Natural killer cell treated with Interleukin-12 subunit alpha and Interleukin-12 subunit beta and Interleukin-15 and Interleukin-18, amount 100 ng/mL, for 72 hours (primary cell): Measurements from ENCODE around the gene UNG. TPM values are rescaled to one million over a fixed set of nuclear protein-coding genes. Genes with fewer than 3 reads are reported as not detected.
"Not testable (repeated sequence)": the region's sequence is repeated elsewhere in the genome, so short reads cannot be mapped to it uniquely, and the experiment has no call there.

ENCODE experiments used
- ATAC-seq, 2 donors: fragments of 150-1000 bp; cut with Tn5 transposase in 1 of 2; sonication (Bioruptor Pico), chemical (Tn5 transposase) in 1 of 2; 2 replicates each; pipeline ENCODE4 v1.10.0; 2021
- DNase-seq: peaks from one replicate; pipeline ENCODE4 v3.0.0; 2022; ENCODE audit warnings: low spot score
- H3K27ac Mint-ChIP-seq, 2 donors: 1 replicate in 1 of 2; 2 replicates in 1 of 2; pipeline ENCODE4 v1.8.0; 2022; ENCODE audit warnings: mixed read lengths in 2 of 2, mild to moderate bottlenecking in 1 of 2, moderate library complexity in 1 of 2
- H3K27me3 Mint-ChIP-seq, 2 donors: 1 replicate in 1 of 2; 2 replicates in 1 of 2; pipeline ENCODE4 v1.8.0; 2022; ENCODE audit warnings: mixed read lengths in 2 of 2
- H3K36me3 Mint-ChIP-seq: one replicate; pipeline ENCODE4 v1.8.0; 2022; ENCODE audit warnings: mixed read lengths
- H3K4me1 Mint-ChIP-seq, 2 donors: 1 replicate in 1 of 2; 2 replicates in 1 of 2; pipeline ENCODE4 v1.8.0; 2022; ENCODE audit warnings: low read depth in 2 of 2, mixed read lengths in 2 of 2, mild to moderate bottlenecking in 1 of 2
- H3K4me3 Mint-ChIP-seq: one replicate; pipeline ENCODE4 v1.8.0; 2022; ENCODE audit warnings: mixed read lengths
- H3K9me3 Mint-ChIP-seq: 2 replicates; pipeline ENCODE4 v1.8.0; 2022; ENCODE audit warnings: mixed read lengths
- total RNA-seq, 2 donors: library from RNA; stranded (reverse); gene quantifications; one replicate each; pipeline ENCODE4 v1.2.3, GENCODE V29; 2022

The UNG gene
- total RNA-seq, 2 donors from 2014 or later = 36.1 to 79.3 TPM

DNA sequence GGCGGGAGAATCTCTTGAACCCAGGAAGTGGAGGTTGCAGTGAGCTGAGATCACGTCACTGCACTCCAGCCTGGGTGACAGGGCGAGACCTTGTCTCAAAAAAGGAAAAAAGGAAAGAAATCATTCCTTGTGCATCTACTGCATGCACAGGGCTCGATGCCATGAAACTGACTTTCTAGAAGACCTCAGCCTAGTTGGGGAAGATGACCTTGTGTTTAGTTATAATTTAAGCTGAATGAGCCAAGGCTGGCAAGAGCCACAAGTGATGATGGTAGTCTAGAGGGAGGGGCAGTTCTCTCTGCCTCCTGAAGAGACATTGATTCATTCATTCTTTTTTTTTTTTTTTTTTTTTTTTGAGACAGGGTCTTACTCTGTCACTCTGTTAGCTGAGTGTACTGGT is 43.2 kb downstream of the UNG start:
- ATAC-seq (no peak), DNase-seq (no peak)
- Mint-ChIP-seq H3K9me3 (no peaks in the 10 kb centered on the region), H3K36me3 (no peaks in the 10 kb centered on the region), H3K27ac (no peak overlapping the region), H3K27me3 (peaks cover 6 to 7% of the 10 kb centered on the region in 2 donors), H3K4me1 (peaks cover 3 to 5% of the 10 kb centered on the region in 2 donors), H3K4me3 (no peak overlapping the region)

DNA sequence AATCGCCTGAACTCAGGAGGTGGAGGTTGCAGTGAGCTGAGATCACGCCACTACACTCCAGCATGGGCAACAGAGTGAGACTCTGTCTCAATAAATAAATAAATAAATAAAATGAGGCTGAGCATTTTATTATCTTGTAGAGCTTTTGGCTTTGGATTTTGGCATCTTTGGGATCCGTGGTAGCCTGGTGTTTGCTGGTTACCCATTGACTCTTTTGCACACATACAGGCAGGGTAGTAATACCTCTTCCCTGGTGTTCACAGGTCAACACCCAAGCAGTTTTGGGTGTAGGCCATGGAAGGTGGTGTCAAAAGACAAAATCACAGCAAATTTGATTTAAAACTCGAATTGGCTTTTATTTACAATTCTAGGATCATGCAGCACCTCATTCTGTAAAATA is 46.8 kb downstream of the UNG start:
- peaks cover 3 to 5% of the 10 kb centered on the region in 2 donors for H3K4me1 Mint-ChIP-seq
- H3K9me3 Mint-ChIP-seq = no peaks in the 10 kb centered on the region
- H3K36me3 Mint-ChIP-seq = no peaks in the 10 kb centered on the region
- DNase-seq (no peak), ATAC-seq (no peak)
- no peak overlapping the region for H3K4me3 Mint-ChIP-seq
- H3K27me3 Mint-ChIP-seq = peaks cover 0 to 5% of the 10 kb centered on the region in 2 donors
- H3K27ac Mint-ChIP-seq = no peak overlapping the region

DNA sequence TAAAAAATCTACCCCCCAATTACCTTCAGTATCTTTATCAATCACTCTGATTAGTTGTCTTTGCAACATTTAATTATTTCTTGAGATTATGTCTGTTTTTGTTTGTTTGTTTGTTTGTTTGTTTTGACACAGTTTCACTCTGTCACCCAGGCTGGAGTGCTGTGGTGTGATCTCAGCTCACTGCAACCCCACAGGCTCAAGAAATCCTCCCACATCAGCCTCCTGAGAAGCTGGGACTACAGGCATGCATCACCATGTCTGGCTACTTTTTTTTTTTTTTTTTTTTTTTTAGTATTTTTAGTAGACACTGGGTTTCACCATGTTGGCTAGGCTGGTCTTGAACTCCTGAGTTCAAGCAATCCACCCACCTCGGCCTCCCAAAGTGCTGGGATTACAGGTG is 49.7 kb downstream of the UNG start:
- ATAC-seq, H3K4me3 Mint-ChIP-seq, H3K4me1 Mint-ChIP-seq, H3K9me3 Mint-ChIP-seq, H3K36me3 Mint-ChIP-seq, DNase-seq: not testable (repeated sequence)
- Mint-ChIP-seq H3K27ac (peak overlapping the region in 1 of 2 donors; percentile 52), H3K27me3 (peaks cover 0 to 10% of the 10 kb centered on the region in 2 donors)

DNA sequence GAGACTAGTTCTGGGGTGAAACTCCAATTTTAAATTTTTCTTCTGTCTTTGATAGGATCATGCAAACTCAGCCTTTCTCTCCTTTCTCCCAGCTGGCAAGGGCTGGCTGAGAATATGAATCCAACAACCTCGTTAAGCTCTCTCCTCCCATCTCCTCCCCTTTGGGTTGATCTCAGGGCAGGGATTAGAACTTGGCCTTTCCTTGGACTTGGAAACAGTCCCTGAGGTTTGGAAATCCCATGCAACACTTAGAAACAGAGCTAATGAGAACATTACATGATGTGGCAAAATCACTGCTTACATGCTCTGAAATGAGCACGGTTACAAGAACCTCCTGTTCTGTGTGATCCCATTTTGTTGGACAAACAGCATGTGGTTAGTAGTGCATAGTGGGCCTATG is 50.6 kb downstream of the UNG start:
- peaks cover 0 to 1% of the 10 kb centered on the region in 2 donors for H3K4me1 Mint-ChIP-seq
- H3K27me3 Mint-ChIP-seq = peaks cover 0 to 10% of the 10 kb centered on the region in 2 donors
- no peak for ATAC-seq
- H3K27ac Mint-ChIP-seq = no peak overlapping the region
- H3K9me3 Mint-ChIP-seq = no peaks in the 10 kb centered on the region
- H3K4me3 Mint-ChIP-seq = no peak overlapping the region
- no peak for DNase-seq
- H3K36me3 Mint-ChIP-seq = no peaks in the 10 kb centered on the region

DNA sequence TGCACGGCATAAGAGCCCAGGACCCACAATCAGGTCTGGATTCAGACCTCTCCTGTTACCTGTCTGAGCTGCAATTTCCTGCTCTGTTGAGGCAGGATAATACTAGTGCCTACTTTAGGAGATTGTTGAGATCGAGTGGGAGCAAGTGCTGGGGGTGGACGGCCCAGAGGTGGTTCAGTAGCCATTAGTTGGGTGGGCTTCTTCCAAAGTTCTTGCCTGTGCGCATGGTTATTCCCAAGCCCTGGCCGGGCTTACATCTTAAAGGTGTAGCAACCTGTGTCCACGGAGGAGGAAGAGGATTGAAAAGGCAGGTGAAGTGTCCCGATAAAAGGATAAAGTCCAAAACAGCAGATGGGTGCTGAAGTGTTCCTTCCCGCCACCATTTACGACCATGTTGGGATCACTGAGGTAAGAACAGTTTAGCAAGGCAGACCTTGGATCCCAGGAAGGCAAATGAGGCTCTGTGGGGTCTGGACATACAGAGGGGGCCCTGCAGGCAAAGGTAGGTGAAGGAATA is 52.8 kb downstream of the UNG start:
- H3K27me3 Mint-ChIP-seq = peaks cover 0 to 10% of the 10 kb centered on the region in 2 donors

DNA sequence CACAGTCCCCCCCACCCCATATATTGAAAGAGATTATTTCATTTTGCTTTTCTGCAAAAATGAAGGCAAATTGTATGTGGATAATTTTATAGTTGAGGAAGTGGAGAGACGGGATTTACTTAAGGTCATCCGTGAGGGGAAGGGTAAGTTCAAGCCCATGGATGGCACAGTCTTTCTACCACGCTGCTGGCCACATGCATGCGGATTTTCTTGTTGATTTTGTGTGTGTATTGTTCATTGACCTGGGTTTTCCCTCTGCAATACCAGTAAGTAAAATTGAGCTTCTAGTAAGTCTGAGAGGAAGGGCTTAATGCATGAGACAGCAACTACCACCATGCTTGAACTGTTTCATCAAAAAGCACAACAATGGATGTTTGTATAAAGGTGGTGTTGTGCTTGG is 54.1 kb downstream of the UNG start:
- Mint-ChIP-seq H3K27ac (no peak overlapping the region), H3K9me3 (no peaks in the 10 kb centered on the region), H3K36me3 (no peaks in the 10 kb centered on the region), H3K4me3 (no peak overlapping the region), H3K27me3 (peaks cover 0 to 10% of the 10 kb centered on the region in 2 donors), H3K4me1 (peaks cover 13 to 14% of the 10 kb centered on the region in 2 donors)
- DNase-seq (no peak), ATAC-seq (no peak)

More for the DNA sequence above, 52.8 kb downstream of the UNG start:
- Mint-ChIP-seq H3K9me3 (no peaks in the 10 kb centered on the region), H3K4me3 (no peak overlapping the region), H3K4me1 (peaks cover 8 to 11% of the 10 kb centered on the region in 2 donors), H3K36me3 (no peaks in the 10 kb centered on the region), H3K27ac (no peak overlapping the region)
- DNase-seq = no peak
- ATAC-seq = no peak

DNA sequence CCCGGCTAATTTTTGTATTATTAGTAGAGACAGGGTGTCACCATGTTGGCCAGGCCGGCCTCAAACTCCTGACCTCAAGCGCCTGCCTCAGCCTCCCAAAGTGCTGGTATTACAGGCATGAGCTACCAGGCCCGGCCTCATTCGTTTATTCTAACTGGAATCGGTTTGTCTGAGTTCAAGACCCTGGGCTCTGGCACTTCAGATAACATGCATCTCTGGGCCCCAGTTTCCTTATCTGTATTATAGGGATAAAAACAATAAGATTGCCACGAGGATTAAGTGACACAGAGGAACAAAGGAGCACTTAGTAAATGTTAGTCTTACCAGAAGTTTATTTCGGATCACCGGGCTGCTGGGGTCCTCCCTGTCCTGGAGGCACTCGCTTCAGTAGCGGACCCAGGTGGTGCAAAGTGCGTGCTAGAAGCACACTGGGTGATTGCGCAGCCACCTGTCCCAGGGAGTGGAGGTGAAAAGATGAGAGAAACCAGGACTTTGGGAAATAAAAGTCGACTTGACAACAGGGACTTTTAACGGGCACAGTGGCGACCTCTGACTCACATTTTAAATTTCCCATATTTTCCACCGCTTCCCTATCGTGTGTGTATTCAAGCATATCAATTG is 56.5 kb downstream of the UNG start:
- no peaks in the 10 kb centered on the region for H3K9me3 Mint-ChIP-seq
- DNase-seq (no peak), ATAC-seq (no peak)
- H3K36me3 Mint-ChIP-seq = no peaks in the 10 kb centered on the region
- H3K4me1 Mint-ChIP-seq = peaks cover 13 to 14% of the 10 kb centered on the region in 2 donors
- H3K4me3 Mint-ChIP-seq = peak overlapping the region; percentile 79
- H3K27me3 Mint-ChIP-seq = peaks cover 0 to 10% of the 10 kb centered on the region in 2 donors
- no peak overlapping the region for H3K27ac Mint-ChIP-seq

DNA sequence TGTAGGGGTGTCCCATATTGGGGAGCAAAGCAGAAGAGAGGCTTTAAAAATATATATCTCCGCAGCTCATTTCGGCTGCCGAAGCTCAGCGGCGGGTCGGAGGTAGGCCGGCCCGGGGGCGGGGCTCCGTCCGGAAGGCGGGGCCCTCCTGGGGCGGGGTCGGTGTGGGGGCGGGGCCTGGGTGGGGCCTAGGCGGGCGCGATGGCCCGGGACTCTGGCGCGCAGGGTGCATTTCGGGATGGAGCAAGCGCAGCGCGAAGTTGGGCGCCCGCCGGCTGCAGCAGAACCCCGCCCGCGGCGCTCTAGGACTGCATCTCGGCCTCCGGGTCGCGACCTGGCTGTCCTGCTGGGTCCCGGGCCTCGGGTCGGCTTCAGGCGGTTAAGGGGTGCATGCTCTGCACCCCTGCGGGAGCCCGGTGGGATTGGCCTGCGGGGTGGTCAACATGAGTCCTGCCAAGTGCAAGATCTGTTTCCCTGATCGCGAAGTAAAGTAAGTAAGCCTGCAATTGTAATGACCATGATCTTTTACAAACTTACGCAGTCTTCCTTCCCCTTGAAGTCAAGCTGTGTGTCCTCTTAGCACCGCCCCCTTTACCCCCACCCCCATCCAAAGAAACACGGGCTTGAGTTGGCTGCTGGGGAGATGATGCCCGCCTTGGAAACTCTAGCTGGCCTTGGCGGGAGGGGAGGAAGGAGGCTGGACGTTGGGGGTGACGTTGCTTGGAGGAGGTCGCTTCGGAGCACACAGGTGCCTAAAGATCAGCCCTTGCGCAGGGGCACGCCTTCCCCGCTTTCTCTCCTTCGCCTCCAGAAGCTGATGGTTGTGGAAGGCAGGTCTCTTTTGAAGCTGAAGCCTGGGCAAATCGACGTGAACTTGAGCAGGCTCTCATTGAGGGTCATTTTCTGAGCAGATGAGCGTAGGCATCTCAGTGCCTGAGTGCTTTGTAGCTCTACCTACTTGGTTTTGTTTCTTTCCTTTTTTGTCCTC is 57.3 kb downstream of the UNG start:
- Mint-ChIP-seq H3K27ac (peak overlapping the region in 1 of 2 donors; percentile 22), H3K27me3 (peaks cover 0 to 4% of the 10 kb centered on the region in 2 donors), H3K36me3 (no peaks in the 10 kb centered on the region), H3K4me1 (peaks cover 13 to 14% of the 10 kb centered on the region in 2 donors), H3K4me3 (peak overlapping the region; percentile 79), H3K9me3 (no peaks in the 10 kb centered on the region)
- peak; percentile 98 for ATAC-seq
- peak; percentile 79 for DNase-seq

DNA sequence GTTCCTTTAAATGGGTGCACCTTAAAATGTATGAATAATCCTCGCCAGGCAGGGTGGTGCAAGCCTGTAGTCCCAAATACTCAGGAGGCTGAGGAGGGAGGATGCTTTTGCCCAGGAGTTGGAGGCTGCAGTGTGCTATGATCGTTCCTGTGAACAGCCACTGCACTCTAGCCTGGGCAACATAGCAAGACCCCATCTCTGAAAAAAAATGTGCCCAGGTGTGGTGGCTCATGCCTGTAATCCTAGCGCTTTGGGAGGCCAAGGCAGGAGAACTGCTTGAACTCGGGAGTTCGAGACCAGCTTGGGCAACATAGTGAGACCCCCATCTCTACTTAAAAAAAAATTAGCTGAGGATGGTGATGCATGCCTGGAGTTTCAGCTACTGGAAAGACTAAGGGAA is 58.6 kb downstream of the UNG start:
- DNase-seq (no peak), ATAC-seq (no peak)
- peak overlapping the region; percentile 79 for H3K4me3 Mint-ChIP-seq
- H3K27me3 Mint-ChIP-seq = peaks cover 0 to 4% of the 10 kb centered on the region in 2 donors
- peaks cover 13 to 14% of the 10 kb centered on the region in 2 donors for H3K4me1 Mint-ChIP-seq
- H3K36me3 Mint-ChIP-seq = no peaks in the 10 kb centered on the region
- no peak overlapping the region for H3K27ac Mint-ChIP-seq
- no peaks in the 10 kb centered on the region for H3K9me3 Mint-ChIP-seq

DNA sequence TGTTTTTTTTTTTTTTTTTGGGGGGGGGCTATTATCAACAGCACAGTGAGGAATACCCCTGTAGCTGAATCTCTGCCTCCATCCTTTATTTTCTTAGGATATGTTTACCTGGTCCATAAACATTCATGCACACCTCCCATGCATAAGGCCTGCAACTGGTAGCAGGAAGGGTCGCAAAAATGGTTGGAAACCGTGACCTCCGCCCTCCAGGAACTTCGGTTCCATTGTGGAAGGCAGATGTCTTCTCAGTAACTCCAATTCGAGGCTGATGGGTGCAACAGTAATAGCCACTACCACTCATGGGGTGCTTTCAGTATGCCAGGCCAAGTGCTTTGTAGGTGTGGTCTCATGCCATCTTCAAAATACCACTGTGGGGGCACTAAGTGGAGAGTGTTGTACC is 59.2 kb downstream of the UNG start:
- peaks cover 0 to under 1% of the 10 kb centered on the region in 2 donors for H3K27me3 Mint-ChIP-seq
- DNase-seq = no peak
- H3K4me3 Mint-ChIP-seq = no peak overlapping the region
- H3K9me3 Mint-ChIP-seq = no peaks in the 10 kb centered on the region
- peaks cover 13 to 14% of the 10 kb centered on the region in 2 donors for H3K4me1 Mint-ChIP-seq
- H3K36me3 Mint-ChIP-seq = no peaks in the 10 kb centered on the region
- H3K27ac Mint-ChIP-seq = no peak overlapping the region
- no peak for ATAC-seq

DNA sequence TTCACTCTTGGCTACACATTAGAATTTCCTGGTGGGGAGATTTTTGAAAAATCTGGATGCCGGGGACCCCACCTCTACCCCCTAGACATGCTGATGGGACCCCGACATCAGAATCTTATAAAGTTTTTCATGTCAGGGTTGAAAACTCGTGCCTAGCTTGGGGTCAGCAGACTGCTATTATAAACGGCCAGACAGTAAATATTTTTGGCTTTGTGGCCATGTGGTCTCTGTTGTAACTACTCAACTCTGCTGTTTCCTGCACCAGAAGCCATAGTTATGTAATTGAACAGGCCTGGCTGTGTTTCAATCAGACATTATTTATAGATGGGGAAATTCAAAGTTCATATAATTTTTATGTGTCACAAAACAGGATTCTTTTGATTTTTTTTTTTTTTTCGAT is 60.6 kb downstream of the UNG start:
- H3K9me3 Mint-ChIP-seq = no peaks in the 10 kb centered on the region
- H3K4me3 Mint-ChIP-seq = no peak overlapping the region
- ATAC-seq (no peak), DNase-seq (no peak)
- H3K27ac Mint-ChIP-seq = no peak overlapping the region
- H3K4me1 Mint-ChIP-seq = peaks cover 13 to 14% of the 10 kb centered on the region in 2 donors
- no peaks in the 10 kb centered on the region for H3K27me3 Mint-ChIP-seq
- no peaks in the 10 kb centered on the region for H3K36me3 Mint-ChIP-seq

DNA sequence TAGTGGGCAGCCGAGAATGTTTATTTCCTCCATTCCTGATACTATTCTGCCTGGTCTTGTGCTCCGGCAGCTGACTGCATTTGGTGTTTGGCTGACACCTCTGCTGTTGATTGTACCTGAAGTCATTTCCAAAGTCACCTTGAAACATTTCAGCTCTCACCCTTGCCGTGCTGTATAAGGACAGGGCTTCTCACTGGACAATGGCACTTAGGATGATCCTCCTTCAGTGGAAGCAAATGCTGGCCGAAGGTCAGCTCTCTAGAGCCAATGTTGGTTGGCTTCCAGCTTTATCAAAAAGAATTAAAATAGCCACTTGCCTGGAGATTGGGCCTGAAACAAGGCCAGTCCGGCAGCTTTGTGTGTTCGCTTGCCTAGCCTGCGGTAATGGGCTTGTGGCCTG is 63.0 kb downstream of the UNG start:
- Mint-ChIP-seq H3K36me3 (no peaks in the 10 kb centered on the region), H3K27me3 (no peaks in the 10 kb centered on the region), H3K27ac (no peak overlapping the region), H3K4me1 (peaks cover 0 to 3% of the 10 kb centered on the region in 2 donors), H3K4me3 (no peak overlapping the region), H3K9me3 (no peaks in the 10 kb centered on the region)
- ATAC-seq (no peak), DNase-seq (no peak)
